ENCODE results near the gene ZDHHC14. TPM values are rescaled to one million over a fixed set of nuclear protein-coding genes. Genes with fewer than 3 reads are reported as not detected.

The ZDHHC14 gene
- polyA plus RNA-seq, 1 donor (not counting 4 experiments of a cell fraction or from before 2014, with no cell fraction given), result 6.4 TPM

DNA sequence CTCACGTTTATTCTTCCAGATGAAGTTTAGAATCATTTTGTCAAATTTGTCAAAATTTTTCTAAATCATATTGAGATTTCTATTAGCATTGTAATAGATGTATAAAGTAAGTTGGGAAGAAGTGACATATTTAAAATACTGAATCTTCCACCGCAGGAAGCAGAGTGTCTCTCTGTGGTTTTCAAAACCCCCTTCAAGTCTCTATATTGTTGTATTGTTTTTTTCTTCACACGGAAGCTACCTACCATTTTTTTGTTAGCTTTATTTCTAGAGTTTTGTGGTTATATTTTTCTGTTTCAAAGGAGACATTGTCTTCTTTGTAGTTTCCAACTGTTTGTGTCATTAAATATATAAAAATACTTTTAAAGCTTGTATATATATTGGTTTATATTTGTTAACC is 188.6 kb downstream of the ZDHHC14 start:
- no peak overlapping the region for H2AFZ ChIP-seq (ENCODE audit: control insufficient read depth, low read length)
- no peak overlapping the region for H3K4me3 ChIP-seq (ENCODE audit: control insufficient read depth in 2 of 3, extremely low read depth in 1 of 3, insufficient read depth in 2 of 3, low read depth in 1 of 3, low read length in 3 of 3)
- DNase-seq (ENCODE audit: low read depth, low spot score) (no peak), FAIRE-seq (no peak)
- no peaks in the 10 kb centered on the region for H3K36me3 ChIP-seq (ENCODE audit: control insufficient read depth in 2 of 2, extremely low read depth in 1 of 2, insufficient read depth in 2 of 2, low read length in 2 of 2)
- no peak overlapping the region for H3K9ac ChIP-seq (ENCODE audit: control insufficient read depth, extremely low read depth, insufficient read depth, low read length)
- no peaks in the 10 kb centered on the region for H3K79me2 ChIP-seq (ENCODE audit: control insufficient read depth, insufficient read depth, low read length)
- H3K4me1 ChIP-seq (ENCODE audit: control insufficient read depth, extremely low read depth, insufficient read depth, low read length), result no peaks in the 10 kb centered on the region
- H3K9me3 ChIP-seq (ENCODE audit: control insufficient read depth, low read depth, low read length), result no peaks in the 10 kb centered on the region
- dilution Hi-C loops (cut with MboI; ENCODE audit: extremely low pct_ligation_motif_present, low sequenced_read_pairs), result no loop called here
- H3K27me3 ChIP-seq (ENCODE audit: control insufficient read depth, extremely low read depth, insufficient read depth, low read length), result no peaks in the 10 kb centered on the region
- TF ChIP-seq, protein P1, sequence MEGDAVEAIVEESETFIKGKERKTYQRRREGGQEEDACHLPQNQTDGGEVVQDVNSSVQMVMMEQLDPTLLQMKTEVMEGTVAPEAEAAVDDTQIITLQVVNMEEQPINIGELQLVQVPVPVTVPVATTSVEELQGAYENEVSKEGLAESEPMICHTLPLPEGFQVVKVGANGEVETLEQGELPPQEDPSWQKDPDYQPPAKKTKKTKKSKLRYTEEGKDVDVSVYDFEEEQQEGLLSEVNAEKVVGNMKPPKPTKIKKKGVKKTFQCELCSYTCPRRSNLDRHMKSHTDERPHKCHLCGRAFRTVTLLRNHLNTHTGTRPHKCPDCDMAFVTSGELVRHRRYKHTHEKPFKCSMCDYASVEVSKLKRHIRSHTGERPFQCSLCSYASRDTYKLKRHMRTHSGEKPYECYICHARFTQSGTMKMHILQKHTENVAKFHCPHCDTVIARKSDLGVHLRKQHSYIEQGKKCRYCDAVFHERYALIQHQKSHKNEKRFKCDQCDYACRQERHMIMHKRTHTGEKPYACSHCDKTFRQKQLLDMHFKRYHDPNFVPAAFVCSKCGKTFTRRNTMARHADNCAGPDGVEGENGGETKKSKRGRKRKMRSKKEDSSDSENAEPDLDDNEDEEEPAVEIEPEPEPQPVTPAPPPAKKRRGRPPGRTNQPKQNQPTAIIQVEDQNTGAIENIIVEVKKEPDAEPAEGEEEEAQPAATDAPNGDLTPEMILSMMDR (optimal IDR thresholded peaks at IDR 0.05 in 1 of 3, IDR thresholded peaks at IDR 0.05 in 1 of 3, conservative IDR thresholded peaks at IDR 0.05 in 1 of 3; ENCODE audit: extremely low read depth in 1 of 3, insufficient read depth in 2 of 3, low read length in 3 of 3), result no peak
- TF ChIP-seq EZH2 (IDR thresholded peaks at IDR 0.05; ENCODE audit: low read length), result no peak
- no peak overlapping the region for H3K4me2 ChIP-seq (ENCODE audit: control insufficient read depth, extremely low read depth, insufficient read depth, low read depth, low read length)
- no peaks in the 10 kb centered on the region for H4K20me1 ChIP-seq (ENCODE audit: control insufficient read depth, extremely low read depth, insufficient read depth, low read length)
- no peaks in the 10 kb centered on the region for H3K9me1 ChIP-seq (ENCODE audit: control insufficient read depth, extremely low read depth, insufficient read depth, low read length)
- H3K27ac ChIP-seq (ENCODE audit: control insufficient read depth, insufficient read depth, low read length), result no peak overlapping the region

GRCh38 chr6:157570104-157570503 is 189.1 kb downstream of the ZDHHC14 start:
- dilution Hi-C loops (cut with MboI; ENCODE audit: extremely low pct_ligation_motif_present, low sequenced_read_pairs), result no loop called here
- Histone ChIP-seq H3K27me3 (ENCODE audit: control insufficient read depth, extremely low read depth, insufficient read depth, low read length) (no peaks in the 10 kb centered on the region), H3K9me3 (ENCODE audit: control insufficient read depth, low read depth, low read length) (no peaks in the 10 kb centered on the region), H4K20me1 (ENCODE audit: control insufficient read depth, extremely low read depth, insufficient read depth, low read length) (no peaks in the 10 kb centered on the region), H3K4me1 (ENCODE audit: control insufficient read depth, extremely low read depth, insufficient read depth, low read length) (no peaks in the 10 kb centered on the region), H3K4me2 (ENCODE audit: control insufficient read depth, extremely low read depth, insufficient read depth, low read depth, low read length) (no peak overlapping the region), H3K9me1 (ENCODE audit: control insufficient read depth, extremely low read depth, insufficient read depth, low read length) (no peaks in the 10 kb centered on the region), H2AFZ (ENCODE audit: control insufficient read depth, low read length) (no peak overlapping the region), H3K79me2 (ENCODE audit: control insufficient read depth, insufficient read depth, low read length) (no peaks in the 10 kb centered on the region), H3K9ac (ENCODE audit: control insufficient read depth, extremely low read depth, insufficient read depth, low read length) (no peak overlapping the region), H3K4me3 (ENCODE audit: control insufficient read depth in 2 of 3, extremely low read depth in 1 of 3, insufficient read depth in 2 of 3, low read depth in 1 of 3, low read length in 3 of 3) (no peak overlapping the region), H3K27ac (ENCODE audit: control insufficient read depth, insufficient read depth, low read length) (no peak overlapping the region), H3K36me3 (ENCODE audit: control insufficient read depth in 2 of 2, extremely low read depth in 1 of 2, insufficient read depth in 2 of 2, low read length in 2 of 2) (no peaks in the 10 kb centered on the region)
- DNase-seq (ENCODE audit: low read depth, low spot score) (no peak), FAIRE-seq (no peak)
- TF ChIP-seq EZH2 (IDR thresholded peaks at IDR 0.05; ENCODE audit: low read length), result no peak
- TF ChIP-seq, protein P1 (optimal IDR thresholded peaks at IDR 0.05 in 1 of 3, IDR thresholded peaks at IDR 0.05 in 1 of 3, conservative IDR thresholded peaks at IDR 0.05 in 1 of 3; ENCODE audit: extremely low read depth in 1 of 3, insufficient read depth in 2 of 3, low read length in 3 of 3), result no peak
